ENCODE results near the gene COLGALT1. TPM values are rescaled to one million over a fixed set of nuclear protein-coding genes. Genes with fewer than 3 reads are reported as not detected.
"Not testable (repeated sequence)": the region's sequence is repeated elsewhere in the genome, so short reads cannot be mapped to it uniquely, and the experiment has no call there.

The COLGALT1 gene
- total RNA-seq, 2 experiments from 2014 or later: 36.8 to 37.3 TPM

- H3K27ac Mint-ChIP-seq; H3K27me3 Mint-ChIP-seq (ENCODE audit: low read depth); H3K9me3 Mint-ChIP-seq; intact Hi-C loops (cut with micrococcal nuclease); DNase-seq; H3K4me3 Mint-ChIP-seq; H3K36me3 Mint-ChIP-seq (ENCODE audit: low read depth): not testable (repeated sequence)
- CTCF ChIA-PET: interaction anchor here (0.8 to 1.3 kb wide), 3 partner anchors 13 to 57 kb away, joined by 3 to 5 read pairs (median 5); no protein-coding TSS in a partner anchor
- peaks cover 16% of the 10 kb centered on the region for H3K4me1 Mint-ChIP-seq (ENCODE audit: low read depth)
These were observed 2.7 kb upstream of the COLGALT1 start for GRCh38 chr19:17552735-17553134.

- Mint-ChIP-seq H3K9me3 (no peaks in the 10 kb centered on the region), H3K27ac (no peak overlapping the region), H3K4me1 (ENCODE audit: low read depth) (peaks cover 16% of the 10 kb centered on the region), H3K4me3 (no peak overlapping the region), H3K36me3 (ENCODE audit: low read depth) (peaks cover 2% of the 10 kb centered on the region), H3K27me3 (ENCODE audit: low read depth) (no peaks in the 10 kb centered on the region)
- intact Hi-C loops (cut with micrococcal nuclease): no loop called here
- no peak for DNase-seq
- CTCF ChIA-PET: interaction anchor here (0.8 to 1.3 kb wide), 3 partner anchors 14 to 57 kb away, joined by 3 to 5 read pairs (median 5); no protein-coding TSS in a partner anchor
These were observed 2.2 kb upstream of the COLGALT1 start for GRCh38 chr19:17553256-17553655.

- intact Hi-C loops (cut with micrococcal nuclease): loop anchor here (1.0 to 5.0 kb wide), 8 partner anchors 16 to 329 kb away; partner anchors contain the start of genes OCEL1, PGLS, RPL18A and SLC27A1
- Mint-ChIP-seq H3K4me1 (ENCODE audit: low read depth) (peaks cover 16% of the 10 kb centered on the region), H3K36me3 (ENCODE audit: low read depth) (peaks cover 13% of the 10 kb centered on the region), H3K9me3 (no peaks in the 10 kb centered on the region), H3K27ac (no peak overlapping the region), H3K4me3 (peak overlapping the region; percentile 74), H3K27me3 (ENCODE audit: low read depth) (no peaks in the 10 kb centered on the region)
- no peak for DNase-seq
- CTCF ChIA-PET: interaction anchor here (1.1 kb wide), 1 partner anchor 50 kb away, joined by 3 read pairs; no protein-coding TSS in a partner anchor
These were observed 425 bp upstream of the COLGALT1 start for GRCh38 chr19:17554968-17555479.

GRCh38 chr19:17555929-17556813 lies 722 bp downstream of the COLGALT1 start:
- peak; percentile 38 for DNase-seq
- H3K4me3 Mint-ChIP-seq: peak overlapping the region; percentile 74
- no peak overlapping the region for H3K27ac Mint-ChIP-seq
- no peaks in the 10 kb centered on the region for H3K27me3 Mint-ChIP-seq (ENCODE audit: low read depth)
- peaks cover 17% of the 10 kb centered on the region for H3K36me3 Mint-ChIP-seq (ENCODE audit: low read depth)
- no peaks in the 10 kb centered on the region for H3K9me3 Mint-ChIP-seq
- CTCF ChIA-PET: interaction anchor here (1.7 to 2.2 kb wide), 2 partner anchors 18 to 60 kb away, joined by 8 to 18 read pairs; no protein-coding TSS in a partner anchor
- peaks cover 16% of the 10 kb centered on the region for H3K4me1 Mint-ChIP-seq (ENCODE audit: low read depth)
- intact Hi-C loops (cut with micrococcal nuclease): loop anchor here (1.0 to 5.0 kb wide), 8 partner anchors 17 to 330 kb away; partner anchors contain the start of genes OCEL1, PGLS, RPL18A and SLC27A1

GRCh38 chr19:17556995-17557394 lies 1.5 kb downstream of the COLGALT1 start:
- intact Hi-C loops (cut with micrococcal nuclease): loop anchor here (5.0 kb wide), 2 partner anchors 60 to 300 kb away; partner anchors contain the start of gene RPL18A
- no peak overlapping the region for H3K27ac Mint-ChIP-seq

GRCh38 chr19:17557466-17557865 lies 2.0 kb downstream of the COLGALT1 start:
- H3K4me1 Mint-ChIP-seq (ENCODE audit: low read depth): peaks cover 16% of the 10 kb centered on the region
- no peak overlapping the region for H3K27ac Mint-ChIP-seq
- H3K36me3 Mint-ChIP-seq (ENCODE audit: low read depth): peaks cover 21% of the 10 kb centered on the region
- DNase-seq: no peak
- H3K9me3 Mint-ChIP-seq: no peaks in the 10 kb centered on the region
- intact Hi-C loops (cut with micrococcal nuclease): loop anchor here (5.0 kb wide), 2 partner anchors 60 to 300 kb away; partner anchors contain the start of gene RPL18A
- H3K27me3 Mint-ChIP-seq (ENCODE audit: low read depth): no peaks in the 10 kb centered on the region
- CTCF ChIA-PET: interaction anchor here (0.5 to 2.2 kb wide), 3 partner anchors 17 to 400 kb away, joined by 4 to 18 read pairs (median 8); no protein-coding TSS in a partner anchor
- H3K4me3 Mint-ChIP-seq: peak overlapping the region; percentile 74

More at GRCh38 chr19:17556995-17557394, 1.5 kb downstream of the COLGALT1 start:
- Mint-ChIP-seq H3K9me3 (no peaks in the 10 kb centered on the region), H3K4me3 (peak overlapping the region; percentile 74), H3K4me1 (ENCODE audit: low read depth) (peaks cover 16% of the 10 kb centered on the region), H3K27me3 (ENCODE audit: low read depth) (no peaks in the 10 kb centered on the region), H3K36me3 (ENCODE audit: low read depth) (peaks cover 19% of the 10 kb centered on the region)
- CTCF ChIA-PET: interaction anchor here (1.7 to 2.2 kb wide), 2 partner anchors 17 to 61 kb away, joined by 8 to 18 read pairs; no protein-coding TSS in a partner anchor
- DNase-seq: no peak

GRCh38 chr19:17560205-17560595 lies 4.8 kb downstream of the COLGALT1 start:
- H3K36me3 Mint-ChIP-seq (ENCODE audit: low read depth): peaks cover 26% of the 10 kb centered on the region
- no peaks in the 10 kb centered on the region for H3K9me3 Mint-ChIP-seq
- H3K27me3 Mint-ChIP-seq (ENCODE audit: low read depth): no peaks in the 10 kb centered on the region
- intact Hi-C loops (cut with micrococcal nuclease): no loop called here
- no peak overlapping the region for H3K4me3 Mint-ChIP-seq
- CTCF ChIA-PET: interaction anchor here (1.1 kb wide), 1 partner anchor 64 kb away, joined by 3 read pairs; no protein-coding TSS in a partner anchor
- H3K4me1 Mint-ChIP-seq (ENCODE audit: low read depth): peaks cover 13% of the 10 kb centered on the region
- H3K27ac Mint-ChIP-seq: no peak overlapping the region
- DNase-seq: no peak

GRCh38 chr19:17562097-17562496 lies 6.6 kb downstream of the COLGALT1 start:
- Mint-ChIP-seq H3K36me3 (ENCODE audit: low read depth) (peaks cover 28% of the 10 kb centered on the region), H3K27ac (no peak overlapping the region), H3K4me3 (no peak overlapping the region), H3K4me1 (ENCODE audit: low read depth) (peaks cover 6% of the 10 kb centered on the region), H3K9me3 (no peaks in the 10 kb centered on the region), H3K27me3 (ENCODE audit: low read depth) (no peaks in the 10 kb centered on the region)
- intact Hi-C loops (cut with micrococcal nuclease): no loop called here
- DNase-seq: no peak
- CTCF ChIA-PET: interaction anchor here (1.1 kb wide), 1 partner anchor 66 kb away, joined by 3 read pairs; no protein-coding TSS in a partner anchor

GRCh38 chr19:17562561-17562960 lies 7.1 kb downstream of the COLGALT1 start:
- no peak overlapping the region for H3K4me3 Mint-ChIP-seq
- DNase-seq: no peak
- H3K27ac Mint-ChIP-seq: no peak overlapping the region
- intact Hi-C loops (cut with micrococcal nuclease): no loop called here
- peaks cover 1% of the 10 kb centered on the region for H3K4me1 Mint-ChIP-seq (ENCODE audit: low read depth)
- no peaks in the 10 kb centered on the region for H3K9me3 Mint-ChIP-seq
- CTCF ChIA-PET: interaction anchor here (1.1 to 2.1 kb wide), 2 partner anchors 11 to 67 kb away, joined by 3 to 9 read pairs; no protein-coding TSS in a partner anchor
- peaks cover 26% of the 10 kb centered on the region for H3K36me3 Mint-ChIP-seq (ENCODE audit: low read depth)
- H3K27me3 Mint-ChIP-seq (ENCODE audit: low read depth): no peaks in the 10 kb centered on the region

GRCh38 chr19:17564781-17565180 lies 9.3 kb downstream of the COLGALT1 start:
- Mint-ChIP-seq H3K9me3 (no peaks in the 10 kb centered on the region), H3K4me3 (no peak overlapping the region), H3K27ac (peak overlapping the region; percentile 31), H3K36me3 (ENCODE audit: low read depth) (peaks cover 33% of the 10 kb centered on the region), H3K4me1 (ENCODE audit: low read depth) (no peaks in the 10 kb centered on the region), H3K27me3 (ENCODE audit: low read depth) (no peaks in the 10 kb centered on the region)
- CTCF ChIA-PET: no interaction called here
- intact Hi-C loops (cut with micrococcal nuclease): no loop called here
- DNase-seq: no peak

GRCh38 chr19:17565611-17566010 lies 10.2 kb downstream of the COLGALT1 start:
- no peak overlapping the region for H3K27ac Mint-ChIP-seq
- no peak overlapping the region for H3K4me3 Mint-ChIP-seq
- no peaks in the 10 kb centered on the region for H3K27me3 Mint-ChIP-seq (ENCODE audit: low read depth)
- DNase-seq: no peak
- no peaks in the 10 kb centered on the region for H3K4me1 Mint-ChIP-seq (ENCODE audit: low read depth)
- intact Hi-C loops (cut with micrococcal nuclease): no loop called here
- peaks cover 27% of the 10 kb centered on the region for H3K36me3 Mint-ChIP-seq (ENCODE audit: low read depth)
- CTCF ChIA-PET: interaction anchor here (1.0 kb wide), 1 partner anchor 8 kb away, joined by 6 read pairs; no protein-coding TSS in a partner anchor
- H3K9me3 Mint-ChIP-seq: no peaks in the 10 kb centered on the region

- intact Hi-C loops (cut with micrococcal nuclease): no loop called here
- Mint-ChIP-seq H3K36me3 (ENCODE audit: low read depth) (peaks cover 30% of the 10 kb centered on the region), H3K4me3 (no peak overlapping the region), H3K27me3 (ENCODE audit: low read depth) (no peaks in the 10 kb centered on the region), H3K9me3 (no peaks in the 10 kb centered on the region), H3K27ac (no peak overlapping the region), H3K4me1 (ENCODE audit: low read depth) (no peaks in the 10 kb centered on the region)
- DNase-seq: no peak
- CTCF ChIA-PET: no interaction called here
These were observed 12.5 kb downstream of the COLGALT1 start for GRCh38 chr19:17567940-17568339.
